GM06990 (cell line): Measurements from ENCODE around the gene PNPLA1.

ENCODE experiments used
- DNase-seq: peaks from one replicate; pipeline ENCODE4 v3.0.0-alpha.2; 2011; ENCODE audit not compliant: insufficient read length; ENCODE audit errors: extremely low read depth
- H3K27me3 ChIP-seq: replicated peaks from 2 replicates; pipeline ENCODE4 v1.6.0; 2011; ENCODE audit warnings: low read length; ENCODE audit not compliant: control insufficient read depth, insufficient read depth
- H3K36me3 ChIP-seq: 2 replicates; pipeline ENCODE4 v1.5.1; 2011; ENCODE audit warnings: low read length; ENCODE audit not compliant: control insufficient read depth, insufficient read depth
- H3K4me3 ChIP-seq: replicated peaks from 2 replicates; pipeline ENCODE4 v1.5.1; 2011; ENCODE audit warnings: low read depth, mild to moderate bottlenecking, control low read depth, low read length
- CTCF ChIP-seq: IDR thresholded peaks from 2 replicates; pipeline ENCODE4 v1.5.1; 2011; ENCODE audit warnings: low read length, control low read depth, mild to moderate bottlenecking, inconsistent platforms; ENCODE audit not compliant: insufficient read depth, poor library complexity, severe bottlenecking

Gene PNPLA1

DNA sequence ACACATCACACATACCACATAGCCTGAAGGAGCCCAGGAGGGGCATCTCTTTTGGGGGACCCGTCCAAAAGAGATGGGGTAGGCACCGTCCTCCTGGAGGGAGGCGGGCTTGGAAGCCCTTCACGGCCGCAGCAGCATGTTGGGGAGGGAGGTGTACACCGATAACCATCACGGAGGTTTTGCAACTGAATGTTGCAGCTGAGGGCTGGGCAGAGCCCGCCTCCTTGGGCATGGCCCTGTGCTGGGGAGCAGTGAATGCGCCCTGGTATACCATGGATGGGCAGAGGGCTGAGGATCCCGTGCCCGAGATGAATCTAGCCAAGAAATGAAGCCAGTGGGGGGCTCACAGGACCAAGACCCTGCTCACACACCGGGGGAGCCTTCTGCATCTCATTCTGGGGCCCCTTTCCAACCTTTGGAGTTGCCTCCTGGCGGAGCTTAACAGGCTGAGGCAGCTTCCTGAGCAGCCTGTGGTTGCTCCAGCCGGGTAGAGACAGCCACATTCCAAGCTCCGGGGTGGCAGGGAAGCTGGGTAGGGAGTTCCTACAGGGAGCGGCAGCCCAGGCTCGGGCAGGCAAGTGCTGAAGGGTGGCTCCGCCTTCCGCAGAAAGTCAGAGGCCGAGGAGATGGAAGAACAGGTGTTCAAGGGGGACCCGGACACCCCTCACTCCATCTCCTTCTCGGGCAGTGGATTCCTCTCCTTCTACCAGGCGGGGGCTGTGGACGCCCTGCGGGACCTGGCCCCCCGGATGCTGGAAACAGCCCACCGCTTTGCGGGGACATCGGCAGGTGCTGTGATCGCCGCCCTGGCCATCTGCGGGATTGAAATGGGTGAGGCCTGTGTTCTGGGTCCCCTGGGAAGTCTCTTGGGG lies at the start of gene PNPLA1:
Gene PNPLA1 (plus strand): TSS at position 227 of the 872 bp plus-strand sequence. CDS start 400 bp downstream, at position 627.
- Histone ChIP-seq H3K36me3 (no peaks in the 10 kb centered on the region), H3K4me3 (no peak within 1 kb of the TSS), H3K27me3 (no peaks in the 10 kb centered on the region; the same call in none of the 2 replicates)
- DNase-seq = no peak
- no peak for TF ChIP-seq CTCF

DNA sequence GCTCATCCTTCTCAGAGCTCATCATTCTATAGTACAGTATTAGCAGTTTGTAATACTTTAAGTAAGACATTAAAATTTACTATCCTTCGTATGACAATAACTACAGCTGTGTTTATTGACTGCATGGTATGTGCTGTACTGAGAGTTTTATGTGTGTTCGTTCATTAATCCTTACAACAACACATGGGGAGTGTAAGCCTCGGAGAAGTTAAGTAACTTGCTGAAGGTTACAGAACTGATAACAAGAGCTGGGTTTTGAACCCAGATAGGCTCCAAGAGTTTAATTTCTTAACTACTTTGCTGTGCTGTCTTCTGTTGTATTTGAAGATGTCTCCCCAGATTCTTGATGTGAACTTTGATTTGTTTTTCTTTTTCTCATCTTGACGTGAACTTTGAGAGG lies 49.6 kb upstream of the PNPLA1 start:
- no peaks in the 10 kb centered on the region for H3K27me3 ChIP-seq
- H3K4me3 ChIP-seq = no peak overlapping the region
- H3K36me3 ChIP-seq = peaks cover 10% of the 10 kb centered on the region
- DNase-seq = no peak
- no peak for TF ChIP-seq CTCF

- H3K36me3 ChIP-seq = peaks cover 8% of the 10 kb centered on the region
- no peaks in the 10 kb centered on the region for H3K27me3 ChIP-seq
- no peak overlapping the region for H3K4me3 ChIP-seq
- no peak for DNase-seq
- no peak for TF ChIP-seq CTCF
Observed at GRCh38 chr6:36221674-36222073, 48.2 kb upstream of the PNPLA1 start.

DNA sequence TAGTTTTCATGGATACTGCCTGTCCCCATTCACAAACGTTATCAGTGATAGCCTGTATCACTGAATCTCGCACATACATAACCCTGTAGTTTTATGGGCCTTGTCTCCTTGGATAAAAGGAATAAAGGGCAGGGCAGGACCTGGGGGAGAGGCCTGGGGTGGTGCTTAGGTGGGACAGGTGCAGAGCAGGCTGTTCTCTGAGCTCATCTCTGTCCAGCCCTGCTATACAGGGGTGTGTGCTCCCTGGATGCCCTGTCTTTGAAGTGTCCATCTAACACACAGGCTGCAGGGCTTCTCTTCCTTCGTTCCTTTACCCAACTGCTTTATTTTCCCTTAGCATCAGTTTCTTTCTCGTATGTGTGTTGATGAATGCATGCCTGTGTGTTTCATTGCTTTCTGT lies 46.9 kb upstream of the PNPLA1 start:
- no peaks in the 10 kb centered on the region for H3K27me3 ChIP-seq
- H3K36me3 ChIP-seq = peaks cover 8% of the 10 kb centered on the region
- no peak overlapping the region for H3K4me3 ChIP-seq
- TF ChIP-seq CTCF = no peak
- no peak for DNase-seq

DNA sequence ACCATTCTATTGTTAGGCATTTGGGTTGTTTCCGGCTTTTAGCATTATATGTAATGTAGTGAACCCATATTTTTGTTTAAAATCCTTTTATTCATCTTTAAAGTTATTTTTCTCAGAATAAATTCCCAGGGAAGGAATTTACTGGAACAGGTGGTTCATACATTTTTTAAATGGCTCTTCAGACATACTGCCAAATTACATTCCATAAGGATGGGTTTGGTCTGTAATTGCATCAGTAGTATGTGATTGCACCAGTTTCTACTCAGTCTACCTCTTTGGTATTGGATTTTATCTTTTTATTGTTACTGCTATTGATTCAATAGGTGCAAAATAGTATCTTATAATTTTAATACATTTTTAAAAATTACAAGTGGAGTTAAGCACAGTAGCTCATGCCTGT lies 46.2 kb upstream of the PNPLA1 start:
- TF ChIP-seq CTCF = no peak
- H3K4me3 ChIP-seq = no peak overlapping the region
- no peaks in the 10 kb centered on the region for H3K27me3 ChIP-seq
- DNase-seq = no peak
- peaks cover 8% of the 10 kb centered on the region for H3K36me3 ChIP-seq

GRCh38 chr6:36224918-36225461 lies 44.9 kb upstream of the PNPLA1 start:
- no peak overlapping the region for H3K4me3 ChIP-seq
- no peak for DNase-seq
- no peak for TF ChIP-seq CTCF
- H3K27me3 ChIP-seq = no peaks in the 10 kb centered on the region
- H3K36me3 ChIP-seq = peaks cover 14% of the 10 kb centered on the region
